GM12891 (cell line): ENCODE results near the gene SNUPN.

Source experiments
- DNase-seq: peaks from one replicate; pipeline ENCODE4 v3.0.0; 2011; ENCODE audit warnings: low spot score; ENCODE audit not compliant: insufficient read length
- FAIRE-seq: peaks from 2 replicates; lab custom pipeline; 2011; peaks lifted over from hg19 to GRCh38; lab: Jason Lieb, UNC
- PAX5 ChIP-seq: IDR thresholded peaks from 2 replicates; pipeline ENCODE4 v1.6.1; 2011; ENCODE audit warnings: low read length, moderate library complexity, mild to moderate bottlenecking; ENCODE audit not compliant: insufficient read depth, severe bottlenecking
- POLR2A ChIP-seq: IDR thresholded peaks from 2 replicates; pipeline ENCODE4 v1.6.1; 2011; ENCODE audit warnings: low read depth, low read length, control low read depth
- POLR2AphosphoS5 ChIP-seq: IDR thresholded peaks from 2 replicates; pipeline ENCODE4 v1.6.1; 2011; ENCODE audit warnings: low read depth, low read length, control low read depth
- POU2F2 ChIP-seq: IDR thresholded peaks from 2 replicates; pipeline ENCODE4 v1.6.1; 2011; ENCODE audit warnings: low read depth, mild to moderate bottlenecking, control low read depth, low read length, moderate library complexity
- SPI1 ChIP-seq: IDR thresholded peaks from 2 replicates; pipeline ENCODE4 v1.6.1; 2011; ENCODE audit warnings: low read depth, low read length, control low read depth
- TAF1 ChIP-seq: IDR thresholded peaks from 2 replicates; pipeline ENCODE4 v1.6.1; 2011; ENCODE audit warnings: low read depth, low read length, control low read depth

The SNUPN gene

GRCh38 chr15:75654201-75654907 lies 28.8 kb upstream of the SNUPN start:
- DNase-seq = no peak
- TF ChIP-seq POLR2AphosphoS5 (no peak), POU2F2 (no peak), TAF1 (no peak), SPI1 (no peak), PAX5 (no peak), POLR2A (no peak)
- FAIRE-seq = no peak

GRCh38 chr15:75653347-75653913 lies 27.9 kb upstream of the SNUPN start:
- no peak for FAIRE-seq
- TF ChIP-seq POLR2AphosphoS5 (no peak), PAX5 (no peak), POU2F2 (no peak), TAF1 (no peak), POLR2A (no peak), SPI1 (no peak)
- no peak for DNase-seq

DNA sequence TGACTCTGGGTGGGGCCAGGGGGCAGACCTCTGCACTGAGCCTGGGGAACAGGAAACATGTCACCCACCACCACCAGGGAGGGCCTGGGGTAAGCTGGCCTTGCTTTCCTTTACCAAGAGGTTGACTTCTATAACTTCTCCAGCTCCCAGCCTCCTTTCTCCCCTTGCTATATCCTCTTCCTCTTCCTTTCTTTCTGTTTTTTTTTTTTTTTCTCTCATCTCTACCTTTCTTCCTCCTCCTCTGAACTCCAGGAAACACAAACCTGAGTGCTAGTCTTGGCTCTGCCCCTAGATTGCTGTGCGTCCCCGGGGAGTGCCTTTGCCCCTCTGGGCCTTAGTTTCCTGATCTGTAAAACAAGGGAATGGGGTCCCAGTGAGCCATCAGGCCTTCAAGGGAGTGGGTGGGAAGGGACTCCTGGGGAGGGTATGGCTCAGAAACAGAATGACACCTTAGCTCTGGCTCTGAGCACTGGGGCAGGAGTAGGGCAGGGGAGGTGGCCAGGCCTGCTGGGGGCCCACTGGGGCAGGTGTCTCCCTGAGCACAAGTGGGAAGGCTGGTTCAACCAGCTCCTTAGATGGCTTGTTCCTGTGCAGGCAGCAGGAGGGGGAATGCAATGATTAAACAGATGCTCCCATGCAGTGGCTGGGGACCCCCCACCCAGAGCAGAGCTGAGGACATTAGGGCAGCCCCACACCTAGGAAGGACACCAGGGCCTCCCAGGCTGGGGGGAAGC lies 26.5 kb upstream of the SNUPN start:
- FAIRE-seq (no peak), DNase-seq (no peak)
- no peak for TF ChIP-seq POU2F2
- TF ChIP-seq POLR2A = no peak
- TF ChIP-seq PAX5 = no peak
- no peak for TF ChIP-seq TAF1
- no peak for TF ChIP-seq POLR2AphosphoS5
- TF ChIP-seq SPI1 = no peak

DNA sequence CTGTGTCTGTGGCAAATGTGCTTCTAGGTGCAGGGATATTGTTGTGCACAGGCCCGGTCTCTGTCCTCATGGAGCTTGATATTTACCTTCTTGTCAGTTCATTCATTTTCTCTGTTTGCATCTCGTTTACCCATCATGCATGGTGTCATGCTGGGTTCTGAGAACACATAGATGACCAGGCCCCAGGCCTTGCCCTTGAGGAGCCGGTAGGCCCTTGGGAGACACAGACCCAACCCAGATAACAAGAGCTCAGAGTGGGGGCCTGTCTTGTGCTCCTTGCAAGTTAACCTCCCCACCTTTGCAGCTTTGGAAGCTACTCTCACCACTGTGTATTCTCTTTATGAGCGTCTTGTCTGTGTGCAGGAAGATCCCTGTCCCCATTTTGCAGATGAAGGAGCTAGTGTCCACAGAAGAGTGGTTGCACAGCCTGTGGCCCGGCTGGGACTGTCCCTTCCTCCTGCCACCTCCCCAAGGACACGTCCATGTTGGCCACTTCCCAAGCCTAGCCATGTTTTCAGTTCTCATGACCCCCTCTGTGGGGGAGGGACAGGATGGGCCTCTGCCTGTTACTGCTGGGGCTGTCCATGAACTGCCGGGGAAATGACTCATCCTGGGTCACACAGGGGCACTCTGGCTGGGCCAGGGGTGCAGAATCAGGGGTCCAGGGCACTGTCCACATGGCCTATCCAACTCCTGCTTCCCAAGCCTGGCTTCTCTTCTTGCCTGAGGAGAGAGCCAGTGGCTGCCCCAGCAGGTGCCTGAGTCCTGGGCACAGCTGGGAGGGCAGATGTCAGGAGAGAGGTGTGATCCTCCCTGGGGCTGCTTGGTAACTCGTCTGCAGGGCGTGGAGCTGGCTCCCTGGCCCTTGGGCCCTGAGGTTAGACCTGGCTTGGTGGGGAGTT lies 25.6 kb upstream of the SNUPN start:
- FAIRE-seq (no peak), DNase-seq (no peak)
- no peak for TF ChIP-seq PAX5
- TF ChIP-seq POLR2A = no peak
- TF ChIP-seq POLR2AphosphoS5 = no peak
- no peak for TF ChIP-seq TAF1
- TF ChIP-seq POU2F2 = no peak

- TF ChIP-seq PAX5 (no peak), POLR2AphosphoS5 (no peak), POU2F2 (no peak), POLR2A (no peak), SPI1 (no peak), TAF1 (no peak)
- DNase-seq (no peak), FAIRE-seq (no peak)
Measured at GRCh38 chr15:75649848-75650247, 24.3 kb upstream of the SNUPN start.

DNA sequence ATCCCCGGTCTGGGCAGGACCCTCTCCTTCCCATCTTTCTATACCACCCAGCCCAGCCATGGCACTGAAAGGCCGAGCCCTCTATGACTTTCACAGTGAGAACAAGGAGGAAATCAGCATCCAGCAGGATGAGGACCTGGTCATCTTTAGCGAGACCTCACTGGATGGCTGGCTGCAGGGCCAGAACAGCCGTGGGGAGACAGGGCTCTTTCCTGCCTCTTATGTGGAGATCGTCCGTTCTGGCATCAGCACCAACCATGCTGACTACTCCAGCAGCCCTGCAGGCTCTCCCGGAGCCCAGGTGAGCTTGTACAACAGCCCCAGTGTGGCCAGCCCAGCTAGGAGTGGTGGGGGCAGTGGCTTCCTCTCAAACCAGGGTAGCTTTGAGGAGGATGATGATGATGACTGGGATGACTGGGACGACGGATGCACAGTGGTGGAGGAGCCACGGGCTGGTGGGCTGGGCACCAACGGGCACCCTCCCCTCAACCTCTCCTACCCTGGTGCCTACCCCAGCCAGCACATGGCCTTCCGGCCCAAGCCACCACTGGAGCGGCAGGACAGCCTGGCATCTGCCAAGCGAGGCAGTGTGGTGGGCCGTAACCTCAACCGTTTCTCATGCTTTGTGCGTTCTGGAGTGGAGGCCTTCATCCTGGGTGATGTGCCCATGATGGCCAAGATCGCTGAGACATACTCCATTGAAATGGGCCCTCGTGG lies 23.7 kb upstream of the SNUPN start:
- TF ChIP-seq POLR2AphosphoS5 (no peak), TAF1 (no peak), POU2F2 (no peak), POLR2A (no peak), SPI1 (no peak), PAX5 (no peak)

GRCh38 chr15:75648156-75649000 lies 22.9 kb upstream of the SNUPN start:
- DNase-seq (no peak), FAIRE-seq (no peak)
- TF ChIP-seq TAF1 (no peak), POU2F2 (no peak), SPI1 (no peak), POLR2A (no peak), POLR2AphosphoS5 (no peak), PAX5 (no peak)

More for the DNA sequence above, 23.7 kb upstream of the SNUPN start:
- DNase-seq (no peak), FAIRE-seq (no peak)
